Measurements from ENCODE around the gene CHRND.

The CHRND gene

DNA sequence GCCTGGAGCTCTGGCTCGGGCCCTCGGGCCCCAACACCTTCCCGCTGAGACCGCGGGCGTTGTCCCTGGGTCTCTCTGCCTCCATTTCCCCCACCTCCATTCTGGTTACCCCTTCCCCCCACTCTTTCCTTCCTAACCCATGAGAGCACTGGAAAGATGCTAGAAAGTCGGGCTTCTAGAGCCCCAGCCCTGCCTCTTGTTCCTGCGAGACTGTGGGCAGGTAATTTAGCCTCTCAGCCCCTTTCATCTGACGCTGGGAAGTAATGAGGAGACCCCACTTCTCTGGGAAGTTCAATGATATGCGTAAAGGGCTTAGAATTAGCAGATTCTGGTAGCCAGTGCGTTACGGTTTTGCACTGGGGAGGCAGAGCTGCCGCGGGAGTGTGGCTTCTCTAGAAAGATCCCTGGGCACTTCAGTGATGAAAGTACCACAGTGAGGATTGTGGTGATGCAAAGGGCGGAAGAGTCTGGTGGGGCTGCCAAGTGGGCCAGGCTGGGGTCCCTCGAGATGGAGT lies 22.1 kb upstream of the CHRND start:
- Histone ChIP-seq H3K9me3 (ENCODE audit: control insufficient read depth, insufficient read depth, low read depth, low read length) (no peaks in the 10 kb centered on the region), H3K36me3 (ENCODE audit: control insufficient read depth in 2 of 2, insufficient read depth in 1 of 2, low read length in 2 of 2) (no peaks in the 10 kb centered on the region), H3K4me1 (ENCODE audit: control insufficient read depth, insufficient read depth, low read length) (no peaks in the 10 kb centered on the region), H3K27ac (ENCODE audit: extremely low read depth, low read depth, low read length) (no peak overlapping the region), H3K4me3 (ENCODE audit: low read depth, low read length) (no peak overlapping the region)
- POLR2A ChIA-PET, result no interaction called here
- TF ChIP-seq, protein P1, sequence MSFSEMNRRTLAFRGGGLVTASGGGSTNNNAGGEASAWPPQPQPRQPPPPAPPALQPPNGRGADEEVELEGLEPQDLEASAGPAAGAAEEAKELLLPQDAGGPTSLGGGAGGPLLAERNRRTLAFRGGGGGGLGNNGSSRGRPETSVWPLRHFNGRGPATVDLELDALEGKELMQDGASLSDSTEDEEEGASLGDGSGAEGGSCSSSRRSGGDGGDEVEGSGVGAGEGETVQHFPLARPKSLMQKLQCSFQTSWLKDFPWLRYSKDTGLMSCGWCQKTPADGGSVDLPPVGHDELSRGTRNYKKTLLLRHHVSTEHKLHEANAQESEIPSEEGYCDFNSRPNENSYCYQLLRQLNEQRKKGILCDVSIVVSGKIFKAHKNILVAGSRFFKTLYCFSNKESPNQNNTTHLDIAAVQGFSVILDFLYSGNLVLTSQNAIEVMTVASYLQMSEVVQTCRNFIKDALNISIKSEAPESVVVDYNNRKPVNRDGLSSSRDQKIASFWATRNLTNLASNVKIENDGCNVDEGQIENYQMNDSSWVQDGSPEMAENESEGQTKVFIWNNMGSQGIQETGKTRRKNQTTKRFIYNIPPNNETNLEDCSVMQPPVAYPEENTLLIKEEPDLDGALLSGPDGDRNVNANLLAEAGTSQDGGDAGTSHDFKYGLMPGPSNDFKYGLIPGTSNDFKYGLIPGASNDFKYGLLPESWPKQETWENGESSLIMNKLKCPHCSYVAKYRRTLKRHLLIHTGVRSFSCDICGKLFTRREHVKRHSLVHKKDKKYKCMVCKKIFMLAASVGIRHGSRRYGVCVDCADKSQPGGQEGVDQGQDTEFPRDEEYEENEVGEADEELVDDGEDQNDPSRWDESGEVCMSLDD (tag by site-specific recombination; IDR thresholded peaks at IDR 0.05), result no peak
- TF ChIP-seq ZNF140 (tag by site-specific recombination; IDR thresholded peaks at IDR 0.05), result no peak
- TF ChIP-seq, protein P2, sequence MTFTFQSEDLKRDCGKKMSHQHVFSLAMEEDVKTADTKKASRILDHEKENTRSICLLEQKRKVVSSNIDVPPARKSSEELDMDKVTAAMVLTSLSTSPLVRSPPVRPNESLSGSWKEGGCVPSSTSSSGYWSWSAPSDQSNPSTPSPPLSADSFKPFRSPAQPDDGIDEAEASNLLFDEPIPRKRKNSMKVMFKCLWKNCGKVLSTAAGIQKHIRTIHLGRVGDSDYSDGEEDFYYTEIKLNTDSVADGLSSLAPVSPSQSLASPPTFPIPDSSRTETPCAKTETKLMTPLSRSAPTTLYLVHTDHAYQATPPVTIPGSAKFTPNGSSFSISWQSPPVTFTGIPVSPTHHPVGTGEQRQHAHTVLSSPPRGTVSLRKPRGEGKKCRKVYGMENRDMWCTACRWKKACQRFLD (tag by site-specific recombination; IDR thresholded peaks at IDR 0.05), result no peak
- CTCF ChIA-PET, result interaction anchor here (1.1 kb wide), 1 partner anchor 652 kb away, joined by 3 read pairs; no protein-coding TSS in a partner anchor

DNA sequence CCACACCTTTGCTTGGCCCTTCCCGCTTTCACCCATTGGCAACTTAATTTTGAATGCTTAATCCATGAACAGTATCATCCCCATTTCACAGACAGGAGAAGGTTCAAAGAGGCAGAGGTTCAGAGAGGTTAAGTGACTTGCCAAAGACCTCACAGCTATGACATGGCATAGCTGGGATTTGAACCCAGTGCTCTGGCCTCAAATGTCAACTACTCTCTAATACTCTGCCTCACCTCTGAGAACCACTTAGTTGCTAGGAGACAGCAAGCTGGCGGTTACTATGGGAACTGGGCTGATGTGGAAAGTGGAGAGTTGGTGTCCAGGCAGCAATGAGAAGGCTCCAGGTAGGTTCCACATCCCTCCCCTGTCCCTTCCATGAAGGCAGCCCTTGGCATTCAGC lies 21.5 kb upstream of the CHRND start:
- Histone ChIP-seq H3K4me3 (ENCODE audit: low read depth, low read length) (no peak overlapping the region), H3K4me1 (ENCODE audit: control insufficient read depth, insufficient read depth, low read length) (no peaks in the 10 kb centered on the region), H3K27ac (ENCODE audit: extremely low read depth, low read depth, low read length) (no peak overlapping the region), H3K9me3 (ENCODE audit: control insufficient read depth, insufficient read depth, low read depth, low read length) (no peaks in the 10 kb centered on the region), H3K36me3 (ENCODE audit: control insufficient read depth in 2 of 2, insufficient read depth in 1 of 2, low read length in 2 of 2) (no peaks in the 10 kb centered on the region)
- ChIA-PET CTCF (interaction anchor here (1.1 kb wide), 1 partner anchor 652 kb away, joined by 3 read pairs; no protein-coding TSS in a partner anchor), POLR2A (no interaction called here)
- TF ChIP-seq MYNN (tag by site-specific recombination; IDR thresholded peaks at IDR 0.05; ENCODE audit: borderline replicate concordance) (peak; percentile 86), ZSCAN16 (tag by site-specific recombination; IDR thresholded peaks at IDR 0.05) (no peak), ZNF768 (tag by site-specific recombination; IDR thresholded peaks at IDR 0.05) (peak; percentile 60; the same call in 1 of the 2 replicates)

DNA sequence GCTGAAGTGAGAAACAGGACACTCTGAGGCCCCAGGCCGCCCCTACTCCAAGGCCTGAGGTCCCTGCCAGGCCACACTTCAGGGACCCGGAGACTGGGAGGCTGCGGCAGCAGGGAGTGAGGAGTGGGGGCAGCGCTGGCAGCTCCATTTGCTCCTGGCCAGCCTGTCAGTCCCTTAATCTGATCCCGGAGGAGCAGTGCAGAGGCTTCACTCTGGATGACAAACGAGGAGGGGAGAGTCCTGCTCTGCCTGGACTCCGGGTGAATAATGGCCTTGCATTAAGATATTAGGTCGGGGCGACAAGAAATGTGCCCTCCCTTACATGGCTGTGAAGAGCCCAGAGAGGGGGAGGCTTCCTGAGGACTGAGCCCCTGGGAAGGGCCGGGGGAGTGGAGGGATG lies 20.1 kb upstream of the CHRND start:
- ChIA-PET CTCF (no interaction called here), POLR2A (no interaction called here)
- Histone ChIP-seq H3K4me1 (ENCODE audit: control insufficient read depth, insufficient read depth, low read length) (no peaks in the 10 kb centered on the region), H3K27ac (ENCODE audit: extremely low read depth, low read depth, low read length) (no peak overlapping the region), H3K9me3 (ENCODE audit: control insufficient read depth, insufficient read depth, low read depth, low read length) (no peaks in the 10 kb centered on the region), H3K36me3 (ENCODE audit: control insufficient read depth in 2 of 2, insufficient read depth in 1 of 2, low read length in 2 of 2) (no peaks in the 10 kb centered on the region), H3K4me3 (ENCODE audit: low read depth, low read length) (no peak overlapping the region)
- TF ChIP-seq ZSCAN23 (tag by site-specific recombination; IDR thresholded peaks at IDR 0.05) (no peak), ZNF23 (tag by site-specific recombination; IDR thresholded peaks at IDR 0.05; ENCODE audit: borderline replicate concordance) (no peak), ZNF660 (tag by site-specific recombination; IDR thresholded peaks at IDR 0.05) (no peak), SP7 (tag by site-specific recombination; IDR thresholded peaks at IDR 0.05) (no peak), ZNF768 (tag by site-specific recombination; IDR thresholded peaks at IDR 0.05) (no peak), ZFP69B (tag by site-specific recombination; IDR thresholded peaks at IDR 0.05) (no peak), ZNF221 (tag by site-specific recombination; IDR thresholded peaks at IDR 0.05; ENCODE audit: borderline replicate concordance) (no peak), KLF1 (tag by site-specific recombination; IDR thresholded peaks at IDR 0.05) (no peak), ZNF24 (tag by site-specific recombination; IDR thresholded peaks at IDR 0.05) (no peak), ZNF423 (tag by site-specific recombination; IDR thresholded peaks at IDR 0.05) (no peak), ZBTB21 (tag by site-specific recombination; IDR thresholded peaks at IDR 0.05) (no peak), ZNF677 (tag by site-specific recombination; IDR thresholded peaks at IDR 0.05) (no peak), ZNF830 (tag by site-specific recombination; IDR thresholded peaks at IDR 0.05; ENCODE audit: low read depth) (no peak), TCF7L2 (IDR thresholded peaks at IDR 0.05; ENCODE audit: borderline replicate concordance, low read depth, low read length) (no peak)
- TF ChIP-seq, protein P3, sequence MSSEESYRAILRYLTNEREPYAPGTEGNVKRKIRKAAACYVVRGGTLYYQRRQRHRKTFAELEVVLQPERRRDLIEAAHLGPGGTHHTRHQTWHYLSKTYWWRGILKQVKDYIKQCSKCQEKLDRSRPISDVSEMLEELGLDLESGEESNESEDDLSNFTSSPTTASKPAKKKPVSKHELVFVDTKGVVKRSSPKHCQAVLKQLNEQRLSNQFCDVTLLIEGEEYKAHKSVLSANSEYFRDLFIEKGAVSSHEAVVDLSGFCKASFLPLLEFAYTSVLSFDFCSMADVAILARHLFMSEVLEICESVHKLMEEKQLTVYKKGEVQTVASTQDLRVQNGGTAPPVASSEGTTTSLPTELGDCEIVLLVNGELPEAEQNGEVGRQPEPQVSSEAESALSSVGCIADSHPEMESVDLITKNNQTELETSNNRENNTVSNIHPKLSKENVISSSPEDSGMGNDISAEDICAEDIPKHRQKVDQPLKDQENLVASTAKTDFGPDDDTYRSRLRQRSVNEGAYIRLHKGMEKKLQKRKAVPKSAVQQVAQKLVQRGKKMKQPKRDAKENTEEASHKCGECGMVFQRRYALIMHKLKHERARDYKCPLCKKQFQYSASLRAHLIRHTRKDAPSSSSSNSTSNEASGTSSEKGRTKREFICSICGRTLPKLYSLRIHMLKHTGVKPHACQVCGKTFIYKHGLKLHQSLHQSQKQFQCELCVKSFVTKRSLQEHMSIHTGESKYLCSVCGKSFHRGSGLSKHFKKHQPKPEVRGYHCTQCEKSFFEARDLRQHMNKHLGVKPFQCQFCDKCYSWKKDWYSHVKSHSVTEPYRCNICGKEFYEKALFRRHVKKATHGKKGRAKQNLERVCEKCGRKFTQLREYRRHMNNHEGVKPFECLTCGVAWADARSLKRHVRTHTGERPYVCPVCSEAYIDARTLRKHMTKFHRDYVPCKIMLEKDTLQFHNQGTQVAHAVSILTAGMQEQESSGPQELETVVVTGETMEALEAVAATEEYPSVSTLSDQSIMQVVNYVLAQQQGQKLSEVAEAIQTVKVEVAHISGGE (tag by site-specific recombination; conservative IDR thresholded peaks at IDR 0.05; ENCODE audit: low read depth), result no peak
- TF ChIP-seq, protein P4, sequence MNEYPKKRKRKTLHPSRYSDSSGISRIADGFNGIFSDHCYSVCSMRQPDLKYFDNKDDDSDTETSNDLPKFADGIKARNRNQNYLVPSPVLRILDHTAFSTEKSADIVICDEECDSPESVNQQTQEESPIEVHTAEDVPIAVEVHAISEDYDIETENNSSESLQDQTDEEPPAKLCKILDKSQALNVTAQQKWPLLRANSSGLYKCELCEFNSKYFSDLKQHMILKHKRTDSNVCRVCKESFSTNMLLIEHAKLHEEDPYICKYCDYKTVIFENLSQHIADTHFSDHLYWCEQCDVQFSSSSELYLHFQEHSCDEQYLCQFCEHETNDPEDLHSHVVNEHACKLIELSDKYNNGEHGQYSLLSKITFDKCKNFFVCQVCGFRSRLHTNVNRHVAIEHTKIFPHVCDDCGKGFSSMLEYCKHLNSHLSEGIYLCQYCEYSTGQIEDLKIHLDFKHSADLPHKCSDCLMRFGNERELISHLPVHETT (tag by site-specific recombination; IDR thresholded peaks at IDR 0.05), result no peak
- TF ChIP-seq, protein P5, sequence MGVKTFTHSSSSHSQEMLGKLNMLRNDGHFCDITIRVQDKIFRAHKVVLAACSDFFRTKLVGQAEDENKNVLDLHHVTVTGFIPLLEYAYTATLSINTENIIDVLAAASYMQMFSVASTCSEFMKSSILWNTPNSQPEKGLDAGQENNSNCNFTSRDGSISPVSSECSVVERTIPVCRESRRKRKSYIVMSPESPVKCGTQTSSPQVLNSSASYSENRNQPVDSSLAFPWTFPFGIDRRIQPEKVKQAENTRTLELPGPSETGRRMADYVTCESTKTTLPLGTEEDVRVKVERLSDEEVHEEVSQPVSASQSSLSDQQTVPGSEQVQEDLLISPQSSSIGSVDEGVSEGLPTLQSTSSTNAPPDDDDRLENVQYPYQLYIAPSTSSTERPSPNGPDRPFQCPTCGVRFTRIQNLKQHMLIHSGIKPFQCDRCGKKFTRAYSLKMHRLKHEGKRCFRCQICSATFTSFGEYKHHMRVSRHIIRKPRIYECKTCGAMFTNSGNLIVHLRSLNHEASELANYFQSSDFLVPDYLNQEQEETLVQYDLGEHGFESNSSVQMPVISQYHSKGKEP (tag by site-specific recombination; IDR thresholded peaks at IDR 0.05), result no peak
